ENCODE measurements around the gene CDSN. TPM values are rescaled to one million over a fixed set of nuclear protein-coding genes. Genes with fewer than 3 reads are reported as not detected.

CDSN gene
- total RNA-seq, 1 donor = not detected

GRCh38 chr6:31132806-31133205 lies 12.6 kb upstream of the CDSN start:
- H3K4me3 ChIP-seq (ENCODE audit: low read depth, low read length) = no peak overlapping the region
- TF ChIP-seq CTCF (IDR thresholded peaks at IDR 0.05; ENCODE audit: insufficient read depth, low read length) = no peak
- no peak for DNase-seq (ENCODE audit: low read depth)

GRCh38 chr6:31131595-31131994 lies 11.3 kb upstream of the CDSN start:
- H3K4me3 ChIP-seq (ENCODE audit: low read depth, low read length) = no peak overlapping the region
- no peak for DNase-seq (ENCODE audit: low read depth)
- no peak for TF ChIP-seq CTCF (IDR thresholded peaks at IDR 0.05; ENCODE audit: insufficient read depth, low read length)

- H3K4me3 ChIP-seq (ENCODE audit: low read depth, low read length) = no peak overlapping the region
- no peak for TF ChIP-seq CTCF (IDR thresholded peaks at IDR 0.05; ENCODE audit: insufficient read depth, low read length)
- no peak for DNase-seq (ENCODE audit: low read depth)
Measured at GRCh38 chr6:31130751-31131150, 10.5 kb upstream of the CDSN start.

- no peak for TF ChIP-seq CTCF (IDR thresholded peaks at IDR 0.05; ENCODE audit: insufficient read depth, low read length)
- no peak for DNase-seq (ENCODE audit: low read depth)
- H3K4me3 ChIP-seq (ENCODE audit: low read depth, low read length) = no peak overlapping the region
Measured at GRCh38 chr6:31129130-31129529, 8.9 kb upstream of the CDSN start.

GRCh38 chr6:31128093-31128676 lies 7.9 kb upstream of the CDSN start:
- peak; percentile 87 for TF ChIP-seq CTCF (IDR thresholded peaks at IDR 0.05; ENCODE audit: insufficient read depth, low read length)
- peak; percentile 49 for DNase-seq (ENCODE audit: low read depth)

GRCh38 chr6:31126396-31127175 lies 6.3 kb upstream of the CDSN start:
- no peak for DNase-seq (ENCODE audit: low read depth)
- no peak overlapping the region for H3K4me3 ChIP-seq (ENCODE audit: low read depth, low read length)
- TF ChIP-seq CTCF (IDR thresholded peaks at IDR 0.05; ENCODE audit: insufficient read depth, low read length) = no peak

More at GRCh38 chr6:31128093-31128676, 7.9 kb upstream of the CDSN start:
- no peak overlapping the region for H3K4me3 ChIP-seq (ENCODE audit: low read depth, low read length)

All from fibroblast of the aortic adventitia (primary cell).